ENCODE measurements around the gene UTF1.

GRCh38 chr10:133251388-133252222, 21.6 kb downstream of the UTF1 start:
- TF ChIP-seq SIN3A (IDR thresholded peaks at IDR 0.05; ENCODE audit: borderline replicate concordance, insufficient read depth, low read length), result no peak
- TF ChIP-seq TAF1 (IDR thresholded peaks at IDR 0.05; ENCODE audit: borderline replicate concordance, insufficient read depth, low read length), result no peak
- no peak for TF ChIP-seq REST (IDR thresholded peaks at IDR 0.05; ENCODE audit: insufficient read depth in 1 of 2, low read depth in 2 of 2, low read length in 2 of 2)
- TF ChIP-seq POLR2AphosphoS5 (IDR thresholded peaks at IDR 0.05; ENCODE audit: low read depth, low read length), result no peak
